A549 (cell line): Measurements from ENCODE around the gene ELF5.

Source experiments
- JUN ChIP-seq, 2 experiments: fragments of >200 bp; sonication (Bioruptor Twin); formaldehyde crosslinking; IDR thresholded peaks; 2 replicates in 1 of 2; 3 replicates in 1 of 2; pipeline ENCODE4 v1.6.1; 2016 to 2017
- JUNB ChIP-seq: fragments of >200 bp; sonication (Bioruptor Twin); formaldehyde crosslinking; IDR thresholded peaks from 2 replicates; pipeline ENCODE4 v1.6.1; 2016
- MAZ ChIP-seq: fragments of 150-350 bp; IDR thresholded peaks from 2 replicates; pipeline ENCODE4 v1.6.1; 2014; ENCODE audit warnings: antibody characterized with exemption, low read depth, low read length, borderline replicate concordance
- NFE2L2 ChIP-seq: fragments of 150-350 bp; conservative IDR thresholded peaks from 2 replicates; pipeline ENCODE4 v1.6.1; 2014; ENCODE audit warnings: low read length
- TF ChIP-seq, protein P1 (sequence below): fragments of 450-650 bp; IDR thresholded peaks from 2 replicates; pipeline ENCODE4 v1.6.1; 2014; ENCODE audit warnings: antibody characterized with exemption
- TF ChIP-seq, protein P2 (sequence below): fragments of >200 bp; sonication (Bioruptor Twin); formaldehyde crosslinking; IDR thresholded peaks from 3 replicates; pipeline ENCODE4 v1.5.1; 2016

DNA sequence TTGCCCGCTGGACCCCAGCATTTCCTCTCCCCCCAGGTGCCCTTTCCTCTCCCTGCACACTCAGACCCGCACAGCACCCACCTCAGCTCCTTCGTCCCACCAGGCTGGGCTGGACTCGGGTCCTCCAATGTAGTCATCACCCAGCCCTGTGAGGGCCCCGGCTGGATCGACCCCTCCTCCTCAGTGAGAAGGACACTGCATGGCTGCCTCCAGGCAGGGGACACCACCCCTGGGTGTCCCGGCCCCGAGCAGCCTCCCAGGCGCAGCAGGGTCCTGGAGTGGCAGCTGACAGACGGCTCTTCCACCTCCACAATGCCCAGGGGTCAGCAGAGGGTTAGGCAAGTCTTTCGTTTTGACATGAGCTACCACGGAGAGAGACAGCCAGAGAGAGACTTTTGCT, 11.1 kb upstream of the ELF5 start:
- TF ChIP-seq, protein P1, sequence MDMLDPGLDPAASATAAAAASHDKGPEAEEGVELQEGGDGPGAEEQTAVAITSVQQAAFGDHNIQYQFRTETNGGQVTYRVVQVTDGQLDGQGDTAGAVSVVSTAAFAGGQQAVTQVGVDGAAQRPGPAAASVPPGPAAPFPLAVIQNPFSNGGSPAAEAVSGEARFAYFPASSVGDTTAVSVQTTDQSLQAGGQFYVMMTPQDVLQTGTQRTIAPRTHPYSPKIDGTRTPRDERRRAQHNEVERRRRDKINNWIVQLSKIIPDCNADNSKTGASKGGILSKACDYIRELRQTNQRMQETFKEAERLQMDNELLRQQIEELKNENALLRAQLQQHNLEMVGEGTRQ, result no peak
- no peak for TF ChIP-seq MAZ
- TF ChIP-seq, protein P2, sequence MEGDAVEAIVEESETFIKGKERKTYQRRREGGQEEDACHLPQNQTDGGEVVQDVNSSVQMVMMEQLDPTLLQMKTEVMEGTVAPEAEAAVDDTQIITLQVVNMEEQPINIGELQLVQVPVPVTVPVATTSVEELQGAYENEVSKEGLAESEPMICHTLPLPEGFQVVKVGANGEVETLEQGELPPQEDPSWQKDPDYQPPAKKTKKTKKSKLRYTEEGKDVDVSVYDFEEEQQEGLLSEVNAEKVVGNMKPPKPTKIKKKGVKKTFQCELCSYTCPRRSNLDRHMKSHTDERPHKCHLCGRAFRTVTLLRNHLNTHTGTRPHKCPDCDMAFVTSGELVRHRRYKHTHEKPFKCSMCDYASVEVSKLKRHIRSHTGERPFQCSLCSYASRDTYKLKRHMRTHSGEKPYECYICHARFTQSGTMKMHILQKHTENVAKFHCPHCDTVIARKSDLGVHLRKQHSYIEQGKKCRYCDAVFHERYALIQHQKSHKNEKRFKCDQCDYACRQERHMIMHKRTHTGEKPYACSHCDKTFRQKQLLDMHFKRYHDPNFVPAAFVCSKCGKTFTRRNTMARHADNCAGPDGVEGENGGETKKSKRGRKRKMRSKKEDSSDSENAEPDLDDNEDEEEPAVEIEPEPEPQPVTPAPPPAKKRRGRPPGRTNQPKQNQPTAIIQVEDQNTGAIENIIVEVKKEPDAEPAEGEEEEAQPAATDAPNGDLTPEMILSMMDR, result no peak
- TF ChIP-seq NFE2L2, result no peak
- no peak for TF ChIP-seq JUNB
- TF ChIP-seq JUN (IDR thresholded peaks at IDR 0.05), result no peak
